Suppressor macrophage (primary cell): ENCODE measurements around the gene MCM10.
"Not testable (repeated sequence)": the region's sequence is repeated elsewhere in the genome, so short reads cannot be mapped to it uniquely, and the experiment has no call there.

Experiments used
- DNase-seq, 4 experiments: peaks; one replicate each; pipeline ENCODE4 v3.0.0-alpha.2; 2020 to 2022
- total RNA-seq, 17 experiments: gene quantifications; one replicate each; lab custom pipeline; 2026; ENCODE audit warnings: mixed read lengths in 6 of 17, inconsistent platforms in 3 of 17; lab: John Stamatoyannopoulos, UW

The MCM10 gene
- 2.3 to 34.7 (median 14.8) reads per million in 17 experiments for total RNA-seq

GRCh38 chr10:13160934-13161856 lies at the start of gene MCM10:
MCM10 (plus strand) TSS chr10:13161558; CDS start chr10:13164203, 2,645 bp downstream.
- DNase-seq, result peak; percentile 99 to 100 (median 100)

- DNase-seq, result no peak
Observed at GRCh38 chr10:13113544-13113943, 47.8 kb upstream of the MCM10 start.

GRCh38 chr10:13115832-13116803 lies 45.2 kb upstream of the MCM10 start:
- no peak for DNase-seq

GRCh38 chr10:13117841-13118783 lies 43.2 kb upstream of the MCM10 start:
- peak; percentile 47 to 89 (median 72) for DNase-seq

- no peak for DNase-seq
Observed at GRCh38 chr10:13118784-13119410, 42.5 kb upstream of the MCM10 start.

GRCh38 chr10:13120786-13121499 lies 40.4 kb upstream of the MCM10 start:
- DNase-seq, result peak in 3 of 4 experiments; percentile 13 to 35 (median 18)

GRCh38 chr10:13121500-13121854 lies 39.9 kb upstream of the MCM10 start:
- no peak for DNase-seq

- DNase-seq, result no peak
Observed at GRCh38 chr10:13136651-13137050, 24.7 kb upstream of the MCM10 start.

GRCh38 chr10:13139150-13139549 lies 22.2 kb upstream of the MCM10 start:
- no peak for DNase-seq

- no peak for DNase-seq
Observed at GRCh38 chr10:13139676-13140075, 21.7 kb upstream of the MCM10 start.

GRCh38 chr10:13140627-13141190 lies 20.6 kb upstream of the MCM10 start:
- no peak for DNase-seq

- no peak for DNase-seq
Observed at GRCh38 chr10:13143766-13144165, 17.6 kb upstream of the MCM10 start.

- DNase-seq, result no peak
Observed at GRCh38 chr10:13144814-13145213, 16.5 kb upstream of the MCM10 start.

- no peak for DNase-seq
Observed at GRCh38 chr10:13146379-13146778, 15.0 kb upstream of the MCM10 start.

GRCh38 chr10:13147161-13147560 lies 14.2 kb upstream of the MCM10 start:
- no peak for DNase-seq

- DNase-seq, result no peak
Observed at GRCh38 chr10:13152296-13152695, 9.1 kb upstream of the MCM10 start.

GRCh38 chr10:13155860-13156259 lies 5.5 kb upstream of the MCM10 start:
- not testable (repeated sequence) for DNase-seq

GRCh38 chr10:13158401-13158800 lies 3.0 kb upstream of the MCM10 start:
- DNase-seq, result peak; percentile 8 to 33 (median 16)

GRCh38 chr10:13161857-13162271 lies 506 bp downstream of the MCM10 start:
- peak in 2 of 4 experiments; percentile 3 to 6 for DNase-seq

GRCh38 chr10:13163859-13164258 lies 2.5 kb downstream of the MCM10 start:
- no peak for DNase-seq
